GM19023 (cell line): ENCODE results near the gene RAD54L2.
"Not testable (repeated sequence)": the region's sequence is repeated elsewhere in the genome, so short reads cannot be mapped to it uniquely, and the experiment has no call there.

Source experiments
- ATAC-seq: cut with Tn5 transposase; IDR thresholded peaks from one replicate; pipeline ENCODE4 v1.9.1; 2021; ENCODE audit warnings: mild to moderate bottlenecking, moderate library complexity; ENCODE audit not compliant: unreplicated experiment

The RAD54L2 gene

DNA sequence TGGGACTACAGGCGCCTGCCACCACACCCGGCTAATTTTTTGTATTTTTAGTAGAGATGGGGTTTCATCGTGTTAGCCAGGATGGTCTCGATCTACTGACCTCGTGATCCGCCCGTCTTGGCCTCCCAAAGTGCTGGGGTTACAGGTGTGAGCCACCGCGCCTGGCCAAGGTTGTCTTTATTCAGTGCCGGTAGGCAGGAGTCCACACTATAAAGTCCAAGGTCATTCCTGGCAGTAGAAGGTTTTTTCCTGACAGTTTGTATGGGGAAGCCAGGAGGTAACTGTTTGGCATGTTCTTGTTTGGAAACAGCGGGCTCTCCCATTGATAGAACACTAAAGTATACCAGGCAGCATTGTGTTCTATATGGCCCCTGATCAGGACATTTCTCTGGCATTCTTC, 4.1 kb downstream of the RAD54L2 start:
- not testable (repeated sequence) for ATAC-seq

DNA sequence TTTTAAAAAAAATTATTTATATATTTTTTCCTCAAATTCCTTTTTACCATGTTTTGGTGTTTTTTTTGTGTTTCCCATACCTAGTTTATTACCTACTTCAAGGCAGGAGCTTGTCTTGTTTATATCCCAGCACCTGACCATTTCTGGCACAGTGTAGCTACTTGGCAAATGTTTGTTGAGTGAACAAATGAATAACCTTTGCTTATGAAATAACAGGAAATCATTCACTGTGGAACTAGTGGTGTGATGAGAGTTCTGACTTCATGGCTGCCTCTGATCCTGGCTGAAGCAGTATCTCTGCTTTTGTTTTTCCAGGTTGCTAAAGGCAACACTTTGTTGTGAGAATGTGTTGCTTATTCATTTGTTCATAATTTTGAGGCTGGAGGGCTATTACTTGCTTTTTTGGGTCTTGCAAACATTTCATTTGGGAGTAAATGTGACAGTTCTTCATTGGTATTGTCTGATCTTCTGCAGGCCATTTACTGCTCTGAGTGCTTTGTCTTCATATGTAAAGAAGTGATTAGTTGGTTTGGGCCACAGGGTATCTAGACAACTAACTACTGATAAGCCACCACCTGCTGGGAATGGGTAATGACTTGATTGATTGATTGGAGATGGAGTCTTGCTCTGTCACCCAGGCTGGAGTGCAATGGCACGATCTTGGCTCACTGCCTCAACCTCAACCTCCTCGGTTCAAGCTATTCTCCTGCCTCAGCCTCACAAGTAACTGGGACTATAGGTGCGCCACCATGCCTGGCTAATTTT, 5.7 kb downstream of the RAD54L2 start:
- no peak for ATAC-seq

DNA sequence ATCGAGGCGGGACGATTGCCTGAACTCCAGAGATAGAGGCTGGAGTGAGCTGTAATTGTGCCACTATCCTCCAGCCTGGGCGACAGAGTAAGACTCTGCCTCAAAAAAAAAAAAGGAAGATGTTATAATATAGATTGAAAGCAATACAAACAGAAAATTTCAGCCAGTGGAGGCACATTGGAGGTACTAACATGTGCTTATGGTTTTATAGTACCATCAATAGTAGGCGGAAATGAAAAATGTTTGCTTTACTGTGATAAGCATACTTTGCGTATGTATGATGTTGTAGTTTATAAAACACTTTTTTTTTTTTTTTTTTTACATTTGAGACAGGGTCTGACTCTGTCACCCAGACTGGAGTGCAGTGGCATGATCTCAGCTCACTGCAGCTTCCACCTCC, 8.8 kb downstream of the RAD54L2 start:
- no peak for ATAC-seq

DNA sequence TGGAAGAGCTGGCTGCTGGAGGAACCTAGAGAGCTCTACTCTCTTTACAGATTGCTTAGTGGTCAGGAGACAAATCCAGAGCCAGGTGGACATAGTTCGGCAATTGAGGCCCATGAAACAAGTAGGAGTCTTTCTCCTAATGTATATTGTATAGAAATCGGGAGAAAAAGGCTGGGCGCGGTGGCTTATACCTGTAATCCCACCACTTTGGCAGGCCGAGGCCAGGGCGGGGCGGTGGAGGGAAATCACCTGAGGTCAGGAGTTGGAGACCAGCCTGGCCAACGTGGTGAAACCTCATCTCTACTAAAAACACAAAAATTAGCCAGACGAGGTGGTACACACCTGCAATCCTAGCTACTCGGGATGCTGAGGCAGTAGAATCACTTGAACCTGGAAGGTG, 10.8 kb downstream of the RAD54L2 start:
- no peak for ATAC-seq

DNA sequence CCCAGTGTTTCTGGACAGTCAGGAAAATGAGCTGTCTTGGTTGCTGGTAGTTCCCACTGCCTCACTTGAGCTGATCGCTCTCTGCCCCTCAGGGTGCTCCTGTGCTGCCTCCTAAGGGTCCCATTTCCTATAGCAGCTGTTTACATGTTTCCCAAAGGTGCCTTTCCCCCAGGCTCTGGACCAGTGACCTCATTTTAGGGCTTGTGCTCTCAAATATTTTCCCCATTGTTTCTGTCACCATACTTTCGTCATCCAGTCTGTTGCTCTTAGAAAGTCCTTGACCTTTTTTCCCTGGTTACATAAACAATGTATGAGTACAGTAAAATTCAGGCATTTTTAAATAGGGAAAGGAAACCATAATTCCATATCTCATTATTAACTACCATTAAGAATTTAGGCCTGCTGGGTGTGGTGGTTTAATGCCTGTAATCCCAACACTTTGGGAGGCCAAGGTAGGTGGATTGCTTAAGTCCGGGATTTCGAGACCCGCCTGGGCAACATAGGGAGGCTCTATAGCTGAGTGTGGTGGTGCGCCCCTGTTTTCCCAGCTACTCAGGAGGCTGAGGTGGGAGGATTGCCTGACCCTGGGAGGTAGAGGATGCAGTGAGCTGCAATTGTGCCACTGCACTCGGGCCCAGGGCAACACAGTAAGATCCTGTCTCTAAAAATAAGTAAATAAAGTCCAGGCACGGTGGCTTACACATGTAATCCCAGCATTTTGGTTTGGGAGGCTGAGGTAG, 11.7 kb downstream of the RAD54L2 start:
- ATAC-seq = no peak

DNA sequence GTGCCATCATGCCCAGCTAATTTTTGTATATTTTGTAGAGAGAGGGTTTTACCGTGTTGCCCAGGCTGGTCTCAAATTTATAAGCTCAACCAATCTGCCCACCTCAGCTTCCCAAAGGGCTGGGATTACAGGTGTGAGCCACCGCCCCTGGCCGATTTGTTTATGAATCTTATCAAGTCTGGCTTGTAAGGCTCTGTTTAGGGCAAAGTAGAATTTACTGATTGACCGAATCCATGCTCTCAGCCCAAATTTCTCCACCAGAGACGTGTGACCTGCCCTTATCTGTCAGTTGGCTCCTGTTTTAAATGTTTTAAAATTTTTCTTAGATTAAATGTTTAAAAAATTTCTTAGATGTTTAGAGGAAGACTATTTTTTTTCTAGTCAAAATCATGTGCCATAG, 19.5 kb downstream of the RAD54L2 start:
- no peak for ATAC-seq

DNA sequence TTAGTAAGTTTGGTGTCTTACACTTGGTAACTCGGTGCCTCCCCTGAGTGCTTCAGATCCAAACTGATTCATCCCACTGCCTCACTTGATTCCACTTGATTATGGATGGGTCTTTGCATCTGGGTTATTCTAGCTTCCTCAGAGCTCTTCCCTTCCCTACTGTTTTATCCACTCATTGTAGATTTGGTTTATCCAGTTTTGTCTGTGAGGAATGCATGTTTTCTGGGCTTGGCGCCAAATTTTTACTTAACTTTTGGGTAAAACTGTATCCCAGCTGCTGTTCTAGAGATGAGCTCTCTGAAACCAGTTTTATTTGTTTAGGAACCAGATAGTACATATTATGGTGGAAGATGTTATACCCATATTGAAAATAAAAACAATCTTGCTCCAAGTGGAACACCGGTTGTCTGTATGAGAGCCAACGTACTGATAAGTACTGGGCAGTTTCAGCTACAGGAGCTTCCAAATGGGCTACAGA, 20.9 kb downstream of the RAD54L2 start:
- no peak for ATAC-seq

DNA sequence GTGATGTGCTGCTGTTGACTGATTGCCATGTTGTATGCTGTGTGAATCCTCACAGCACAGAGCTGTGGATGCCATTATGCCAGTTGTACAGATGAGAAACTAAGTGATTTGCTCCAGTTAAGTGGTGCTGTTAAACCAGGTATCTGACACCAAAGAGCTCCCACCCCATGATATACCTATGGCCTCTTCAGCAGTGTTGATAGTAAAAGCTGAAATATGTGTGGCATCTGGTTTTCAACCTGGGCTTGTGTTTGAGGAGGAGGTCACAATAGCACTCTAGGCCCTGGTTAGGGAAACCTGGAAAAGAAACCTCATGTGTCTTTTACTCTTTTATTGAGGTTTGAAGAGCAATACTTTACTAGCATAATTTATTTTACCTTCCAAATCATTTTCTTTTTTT, 21.4 kb downstream of the RAD54L2 start:
- ATAC-seq = no peak

DNA sequence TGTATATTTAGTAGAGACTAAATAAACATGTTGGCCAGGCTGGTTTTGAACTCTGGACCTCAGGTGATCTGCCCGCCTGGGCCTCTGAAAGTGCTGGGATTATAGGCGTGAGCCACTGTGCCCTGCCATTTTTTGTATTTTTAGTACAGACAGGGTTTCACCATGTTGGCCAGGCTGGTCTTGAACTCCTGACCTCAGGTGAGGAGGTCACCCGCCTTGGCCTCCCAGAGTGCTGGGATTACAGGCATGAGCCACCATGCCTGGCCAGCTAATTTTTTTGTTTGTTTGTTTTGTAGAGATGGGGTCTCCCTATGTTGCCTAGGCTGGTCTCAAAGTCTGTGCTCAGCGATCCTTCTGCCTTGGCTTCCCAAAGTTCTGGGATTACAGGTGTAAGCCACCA, 23.9 kb downstream of the RAD54L2 start:
- not testable (repeated sequence) for ATAC-seq

DNA sequence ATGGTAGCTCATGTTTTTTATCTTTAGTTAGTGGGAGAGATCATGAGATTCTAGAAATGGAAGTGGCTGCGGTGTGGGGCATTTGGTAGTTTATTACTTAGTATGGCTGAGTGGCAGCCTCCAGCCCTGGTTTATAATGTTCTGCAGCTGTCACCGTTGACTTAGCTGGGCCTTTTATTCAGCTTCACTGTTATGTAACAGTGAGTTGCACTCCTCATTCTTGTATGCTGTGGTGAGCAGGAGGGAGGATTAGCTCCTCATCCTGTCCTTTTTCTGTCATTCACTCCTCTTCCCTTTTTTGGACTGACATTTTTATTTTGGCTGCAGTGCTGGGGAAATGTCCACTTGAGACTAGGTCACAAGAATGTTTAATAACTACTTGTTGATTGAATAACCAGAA, 29.5 kb downstream of the RAD54L2 start:
- no peak for ATAC-seq

DNA sequence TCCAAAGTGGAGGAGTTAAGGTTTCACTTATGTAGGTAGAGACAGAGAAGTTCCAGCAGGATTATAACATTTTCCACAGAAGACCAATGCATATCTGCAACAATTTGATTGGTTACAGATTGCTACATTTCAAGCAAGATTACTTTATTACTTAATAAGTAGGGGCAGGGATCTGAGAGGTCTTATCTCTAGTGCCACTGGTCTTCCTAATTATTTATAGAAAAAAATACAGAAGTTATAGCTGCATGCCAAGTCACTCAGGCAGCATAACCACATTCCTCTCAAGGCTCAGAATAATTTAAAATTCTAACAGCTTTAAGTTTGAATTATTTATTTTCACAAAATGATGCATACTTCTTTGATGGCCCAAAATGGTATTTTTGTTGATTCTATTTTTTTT, 30.5 kb downstream of the RAD54L2 start:
- ATAC-seq = no peak

DNA sequence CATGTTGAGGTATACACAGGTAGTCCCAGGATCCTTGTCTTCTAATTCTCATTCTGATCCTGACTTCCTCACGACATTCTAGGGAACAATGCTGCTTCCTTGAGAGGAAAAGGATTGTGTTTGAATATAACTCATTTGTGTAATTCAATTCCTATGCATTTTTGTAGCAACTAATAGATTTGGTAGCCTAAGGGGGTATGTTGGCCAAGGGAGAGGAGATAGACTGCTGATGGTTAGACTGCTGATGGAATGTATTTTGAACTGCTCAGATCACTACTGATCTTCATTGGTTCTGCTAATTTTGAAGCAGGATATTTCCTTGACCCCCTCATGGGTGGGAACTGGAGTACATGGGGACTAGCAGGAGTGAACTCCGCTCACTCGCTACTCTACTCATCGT, 39.7 kb downstream of the RAD54L2 start:
- no peak for ATAC-seq

DNA sequence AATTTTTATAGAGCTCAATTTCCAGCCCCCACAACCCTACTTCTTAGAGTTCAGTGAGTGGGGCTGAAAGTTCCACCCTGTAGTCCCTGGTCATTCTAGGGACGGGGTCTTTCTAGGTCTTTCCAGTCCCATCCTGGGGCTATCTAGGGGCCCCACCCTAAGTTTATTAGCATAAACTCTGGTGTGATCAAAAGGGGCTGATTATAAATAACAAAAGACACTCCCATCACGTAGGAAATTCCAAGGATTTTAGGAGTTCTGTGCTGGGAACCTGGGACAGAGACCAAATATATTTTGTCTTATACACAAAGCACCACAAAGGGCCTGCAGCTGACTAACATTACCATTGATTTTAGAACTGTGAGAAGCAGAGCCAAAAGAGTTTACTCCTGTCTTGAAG, 41.9 kb downstream of the RAD54L2 start:
- ATAC-seq = no peak

DNA sequence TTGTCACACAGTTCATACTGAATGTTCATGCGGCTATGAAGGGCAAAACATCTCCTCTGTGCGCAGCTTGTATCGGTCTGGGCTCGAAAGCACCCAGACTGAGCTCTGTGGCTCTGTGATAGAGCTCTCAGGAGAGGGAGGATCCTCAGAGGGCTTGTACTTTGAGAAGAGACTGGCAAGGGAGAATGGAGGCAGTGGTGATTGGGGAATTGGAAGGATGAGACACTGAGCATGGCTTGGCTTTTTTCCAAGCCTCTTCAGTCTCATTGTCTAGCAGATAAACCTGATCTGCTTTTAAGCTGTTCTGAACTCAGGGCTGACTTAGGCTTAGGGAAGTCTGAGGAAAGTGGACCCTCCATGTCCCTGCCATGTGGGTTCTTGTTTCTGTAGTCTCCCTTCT, 43.0 kb downstream of the RAD54L2 start:
- ATAC-seq = no peak

DNA sequence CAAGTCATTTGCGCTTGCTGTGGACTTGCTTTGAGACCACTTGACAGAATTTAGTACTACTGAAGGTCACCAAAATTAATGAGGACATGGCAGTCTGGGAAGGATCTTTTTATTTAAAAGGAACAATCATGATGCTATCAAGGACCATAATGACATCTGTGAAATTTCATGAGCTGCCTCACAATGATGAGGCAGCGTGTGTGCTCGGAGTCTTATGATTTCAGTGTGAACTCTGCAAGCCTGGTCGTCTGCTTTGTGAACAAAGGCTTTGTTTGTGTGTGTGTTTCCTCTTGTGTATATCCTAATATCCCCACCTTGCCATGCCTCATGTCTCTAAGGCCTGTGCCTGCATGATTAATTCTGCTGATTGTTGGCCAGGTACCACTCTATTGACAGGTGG, 46.7 kb downstream of the RAD54L2 start:
- ATAC-seq = no peak

DNA sequence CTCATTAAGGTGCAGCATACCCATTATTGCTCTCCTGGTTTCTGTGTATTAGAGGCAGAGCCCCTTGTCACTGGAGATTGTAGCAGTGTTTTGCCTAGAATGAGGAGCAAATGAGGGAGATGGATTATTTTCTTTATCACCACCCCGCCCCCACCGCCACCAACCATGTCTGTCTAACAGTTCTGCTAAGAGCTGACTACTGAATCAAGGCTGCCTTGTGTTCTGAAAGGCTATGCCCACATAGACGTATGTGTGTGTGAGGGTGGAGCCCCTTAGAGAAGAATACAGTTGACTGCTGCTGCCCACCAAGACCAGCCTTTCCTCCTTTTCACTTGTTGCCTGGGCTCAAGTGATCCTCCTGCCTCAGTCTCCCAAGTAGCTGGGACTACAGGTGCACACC, 47.4 kb downstream of the RAD54L2 start:
- no peak for ATAC-seq
